IMR-90 (cell line): ENCODE results near the gene TMEM38A. TPM values are rescaled to one million over a fixed set of nuclear protein-coding genes. Genes with fewer than 3 reads are reported as not detected.

Experiments used
- ATAC-seq: fragments of 200-7000 bp; cut with Tn5 transposase; 2 replicates; pipeline ENCODE4 v1.9.1; 2020; ENCODE audit warnings: low read depth, mild to moderate bottlenecking, moderate library complexity
- BruUV-seq: library from RNA; stranded (reverse); fragments of 400-500 nt; replicated peaks from 2 replicates; lab custom pipeline; 2021; lab: Mats Ljungman, UMichigan
- CTCF ChIA-PET: fragments of 300-600 bp; formaldehyde crosslinking; extraction: SDS; loops from one replicate; lab custom pipeline; 2021; ENCODE audit warnings: antibody characterized with exemption; lab: Yijun Ruan, JAX
- POLR2A ChIA-PET: fragments of 300-600 bp; sonication (Branson Sonifier 250); formaldehyde crosslinking; loops from one replicate; lab custom pipeline; 2022; ENCODE audit warnings: antibody characterized with exemption; ENCODE audit not compliant: unreplicated experiment; lab: Charles Lee
- DNase-seq: peaks from one replicate; pipeline ENCODE4 v3.0.0; 2013
- H2AFZ ChIP-seq: replicated peaks from 2 replicates; pipeline ENCODE3; 2013; ENCODE audit warnings: low read length, mild to moderate bottlenecking; ENCODE audit not compliant: poor library complexity
- H2AK5ac ChIP-seq: 2 replicates; pipeline ENCODE4 v1.6.1; 2013; ENCODE audit warnings: low read depth, low read length, inconsistent platforms
- H2AK9ac ChIP-seq: replicated peaks from 2 replicates; pipeline ENCODE3; 2013; ENCODE audit warnings: mild to moderate bottlenecking, low read depth, low read length, moderate library complexity; ENCODE audit not compliant: poor library complexity
- H2BK120ac ChIP-seq: 2 replicates; pipeline ENCODE4 v1.6.1; 2013; ENCODE audit warnings: low read depth, low read length, inconsistent platforms
- H2BK15ac ChIP-seq: 3 replicates; pipeline ENCODE4 v1.6.1; 2013; ENCODE audit warnings: low read depth, low read length, inconsistent platforms
- H2BK20ac ChIP-seq: 2 replicates; pipeline ENCODE4 v1.6.1; 2013; ENCODE audit warnings: low read depth, mild to moderate bottlenecking, inconsistent platforms, low read length, moderate library complexity
- H2BK5ac ChIP-seq: 2 replicates; pipeline ENCODE4 v1.6.1; 2013; ENCODE audit warnings: mild to moderate bottlenecking, low read depth, low read length, inconsistent platforms; ENCODE audit not compliant: poor library complexity, severe bottlenecking
- H3K14ac ChIP-seq: replicated peaks from 2 replicates; pipeline ENCODE4 v1.6.1; 2013; ENCODE audit warnings: low read depth, low read length, inconsistent platforms
- H3K18ac ChIP-seq: 2 replicates; pipeline ENCODE4 v1.6.1; 2013; ENCODE audit warnings: low read depth, low read length, control low read depth
- H3K23ac ChIP-seq: 2 replicates; pipeline ENCODE4 v1.6.1; 2013; ENCODE audit warnings: low read depth, low read length, inconsistent platforms
- H3K27ac ChIP-seq: 2 replicates; pipeline ENCODE4 v1.5.1; 2013; ENCODE audit warnings: mild to moderate bottlenecking, control low read depth, low read length; ENCODE audit not compliant: insufficient read depth
- H3K27me3 ChIP-seq: 2 replicates; pipeline ENCODE4 v1.6.1; 2013; ENCODE audit warnings: low read length; ENCODE audit not compliant: control insufficient read depth, insufficient read depth
- H3K36me3 ChIP-seq: 2 replicates; pipeline ENCODE4 v1.6.1; 2013; ENCODE audit warnings: low read length, mixed read lengths; ENCODE audit not compliant: control insufficient read depth, insufficient read depth
- H3K4ac ChIP-seq: 2 replicates; pipeline ENCODE4 v1.6.1; 2013; ENCODE audit warnings: low read depth, low read length, inconsistent platforms
- H3K4me1 ChIP-seq: 2 replicates; pipeline ENCODE4 v1.6.1; 2013; ENCODE audit warnings: low read length, mixed read lengths; ENCODE audit not compliant: control insufficient read depth, insufficient read depth
- H3K4me2 ChIP-seq: 2 replicates; pipeline ENCODE4 v1.6.1; 2013; ENCODE audit warnings: low read depth, mild to moderate bottlenecking, control low read depth, low read length, moderate library complexity
- H3K4me3 ChIP-seq: 2 replicates; pipeline ENCODE4 v1.5.1; 2013; ENCODE audit warnings: low read depth, mild to moderate bottlenecking, control low read depth, low read length, moderate library complexity; ENCODE audit not compliant: insufficient read depth
- H3K56ac ChIP-seq: 2 replicates; pipeline ENCODE4 v1.6.1; 2013; ENCODE audit warnings: low read length, inconsistent platforms; ENCODE audit not compliant: insufficient read depth; ENCODE audit errors: extremely low read depth
- H3K79me1 ChIP-seq, 2 experiments: 2 replicates each; pipeline ENCODE4 v1.6.1; 2013; ENCODE audit warnings: low read length in 2 of 2, inconsistent platforms in 1 of 2, low read depth in 1 of 2
- H3K9ac ChIP-seq: 2 replicates; pipeline ENCODE4 v1.6.1; 2013; ENCODE audit warnings: low read depth, low read length, control low read depth
- H3K9me1 ChIP-seq: 2 replicates; pipeline ENCODE4 v1.6.1; 2013; ENCODE audit warnings: low read length, inconsistent platforms; ENCODE audit not compliant: insufficient read depth
- H3K9me3 ChIP-seq: 2 replicates; pipeline ENCODE4 v1.6.1; 2013; ENCODE audit warnings: low read length; ENCODE audit not compliant: control insufficient read depth, insufficient read depth
- H4K20me1 ChIP-seq: 2 replicates; pipeline ENCODE4 v1.6.1; 2013; ENCODE audit warnings: low read length, inconsistent platforms; ENCODE audit not compliant: insufficient read depth
- H4K5ac ChIP-seq: 2 replicates; pipeline ENCODE4 v1.6.1; 2013; ENCODE audit warnings: mild to moderate bottlenecking, low read depth, low read length, control low read depth
- H4K8ac ChIP-seq, 2 experiments: 2 replicates each; pipeline ENCODE4 v1.6.1; 2013; ENCODE audit warnings: low read depth in 2 of 2, low read length in 2 of 2, control low read depth in 1 of 2, inconsistent platforms in 1 of 2
- H4K91ac ChIP-seq: 2 replicates; pipeline ENCODE4 v1.6.1; 2013; ENCODE audit warnings: low read depth, low read length, inconsistent platforms; ENCODE audit not compliant: insufficient read depth
- MAFK ChIP-seq: IDR thresholded peaks from 2 replicates; pipeline ENCODE4 v1.6.1; 2012; ENCODE audit warnings: low read depth, low read length, improper control_type of control experiment
- MXI1 ChIP-seq: IDR thresholded peaks from 2 replicates; pipeline ENCODE4 v1.6.1; 2012; ENCODE audit warnings: low read depth, mild to moderate bottlenecking, low read length, moderate library complexity, borderline replicate concordance
- POLR2A ChIP-seq: IDR thresholded peaks from 2 replicates; pipeline ENCODE4 v1.6.1; 2012; ENCODE audit warnings: mild to moderate bottlenecking, low read depth, low read length
- RCOR1 ChIP-seq: IDR thresholded peaks from 2 replicates; pipeline ENCODE4 v1.6.1; 2012; ENCODE audit warnings: mild to moderate bottlenecking, low read length, improper control_type of control experiment; ENCODE audit not compliant: insufficient replicate concordance
- WGBS, 2 experiments: methylation state at CpG; one replicate each; pipeline versions ENCODE4 v1.1.5 to v1.1.7; 2013; ENCODE audit warnings: missing lambda C conversion rate in 2 of 2; ENCODE audit not compliant: insufficient read length in 1 of 2; ENCODE audit errors: extremely low coverage in 2 of 2; 5-methylcytosine and 5-hydroxymethylcytosine counted together
- dilution Hi-C: fragments of 300-500 bp; cut with HindIII; formaldehyde crosslinking; loops from one replicate; pipeline ENCODE4 v1.14.3; 2018; ENCODE audit warnings: low sequenced_read_pairs; ENCODE audit not compliant: unreplicated experiment
- in situ Hi-C: fragments of 300-500 bp; cut with MboI; formaldehyde crosslinking; loops from 3 replicates; pipeline ENCODE4 v1.14.3; 2019; ENCODE audit warnings: low sequenced_read_pairs, inconsistent platforms, mixed read lengths
- intact Hi-C: fragments of 100-400 bp; cut with micrococcal nuclease; formaldehyde crosslinking; loops from 2 replicates; pipeline ENCODE4 v1.10.0; 2022
- polyA plus RNA-seq, 3 experiments: library from polyadenylated mRNA; depleted of rRNA; stranded (reverse); fragments of >200 nt; gene quantifications; 2 replicates each; pipeline ENCODE4 v1.2.3, GENCODE V29; 2012; ENCODE audit warnings: low replicate concordance in 1 of 3
- total RNA-seq: library from RNA; depleted of rRNA; stranded (reverse); fragments of >200 nt; gene quantifications from 2 replicates; pipeline ENCODE4 v1.2.3, GENCODE V29; 2012
- TF ChIP-seq, protein P1 (sequence below): fragments of 150-350 bp; IDR thresholded peaks from 2 replicates; pipeline ENCODE4 v1.6.1; 2016; ENCODE audit warnings: low read depth, mild to moderate bottlenecking, low read length, moderate library complexity, borderline replicate concordance
- TF ChIP-seq, protein P2 (sequence below): conservative IDR thresholded peaks from 2 replicates; pipeline ENCODE4 v1.5.1; 2012; ENCODE audit warnings: mild to moderate bottlenecking, low read depth, low read length, improper control_type of control experiment

The TMEM38A gene
- total and polyA plus RNA-seq, 2 of the 4 experiments (the other 2 are of a cell fraction): 1.3 to 2.0 TPM

DNA sequence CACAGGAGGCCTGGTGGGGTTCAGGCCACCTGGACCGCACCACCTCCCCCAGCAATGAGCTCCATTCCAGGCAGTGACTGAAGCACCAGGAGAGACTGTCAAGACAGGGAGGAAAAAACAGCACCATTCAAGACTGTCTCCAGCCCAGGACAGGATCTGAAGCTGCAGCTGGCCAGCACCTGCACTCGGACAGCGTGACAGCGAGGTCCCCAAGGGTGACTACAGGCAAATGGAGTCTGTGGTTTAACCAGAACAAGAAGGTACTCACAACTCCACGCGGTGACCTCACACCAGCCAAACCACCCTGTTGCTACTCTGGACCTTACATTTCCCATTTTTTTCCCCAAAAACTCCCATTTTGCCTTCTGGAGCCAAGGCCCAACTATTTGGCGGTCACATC is 42.7 kb upstream of the TMEM38A start:
- no TSS peak for BruUV-seq
- Histone ChIP-seq H3K36me3 (no peaks in the 10 kb centered on the region), H4K5ac (no peak overlapping the region), H2BK20ac (no peak overlapping the region), H3K9ac (no peak overlapping the region), H4K91ac (no peak overlapping the region), H3K79me1 (peaks cover 30 to 96% of the 10 kb centered on the region in 2 experiments), H2AK9ac (peak overlapping the region; percentile 52), H3K4me2 (no peak overlapping the region), H3K56ac (no peak overlapping the region), H3K4me3 (no peak overlapping the region), H2AFZ (no peak overlapping the region), H3K27me3 (no peaks in the 10 kb centered on the region), H3K27ac (no peak overlapping the region), H3K23ac (no peak overlapping the region), H3K14ac (no peak overlapping the region), H3K18ac (no peak overlapping the region), H2AK5ac (no peak overlapping the region), H2BK15ac (no peak overlapping the region), H2BK5ac (no peak overlapping the region), H3K4me1 (peaks cover 6% of the 10 kb centered on the region; the same call in 1 of the 2 replicates), H2BK120ac (no peak overlapping the region), H4K20me1 (peaks cover 99% of the 10 kb centered on the region), H4K8ac (no peak overlapping the region), H3K4ac (no peak overlapping the region), H3K9me3 (no peaks in the 10 kb centered on the region), H3K9me1 (peaks cover 69% of the 10 kb centered on the region)
- ChIA-PET POLR2A (no interaction called here), CTCF (no interaction called here)
- intact Hi-C loops (no loop called here), dilution Hi-C loops (no loop called here), in situ Hi-C loops (no loop called here)
- ATAC-seq: no peak
- WGBS, 2 experiments: 100% methylated on average over 1 of the region's 7 CpGs; no CpG with 5 or more reads in 1 of the 2 experiments
- DNase-seq: no peak
- TF ChIP-seq MXI1 (no peak), RCOR1 (no peak), POLR2A (no peak), MAFK (no peak)
- TF ChIP-seq, protein P1, sequence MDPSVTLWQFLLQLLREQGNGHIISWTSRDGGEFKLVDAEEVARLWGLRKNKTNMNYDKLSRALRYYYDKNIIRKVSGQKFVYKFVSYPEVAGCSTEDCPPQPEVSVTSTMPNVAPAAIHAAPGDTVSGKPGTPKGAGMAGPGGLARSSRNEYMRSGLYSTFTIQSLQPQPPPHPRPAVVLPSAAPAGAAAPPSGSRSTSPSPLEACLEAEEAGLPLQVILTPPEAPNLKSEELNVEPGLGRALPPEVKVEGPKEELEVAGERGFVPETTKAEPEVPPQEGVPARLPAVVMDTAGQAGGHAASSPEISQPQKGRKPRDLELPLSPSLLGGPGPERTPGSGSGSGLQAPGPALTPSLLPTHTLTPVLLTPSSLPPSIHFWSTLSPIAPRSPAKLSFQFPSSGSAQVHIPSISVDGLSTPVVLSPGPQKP: no peak
- TF ChIP-seq, protein P2, sequence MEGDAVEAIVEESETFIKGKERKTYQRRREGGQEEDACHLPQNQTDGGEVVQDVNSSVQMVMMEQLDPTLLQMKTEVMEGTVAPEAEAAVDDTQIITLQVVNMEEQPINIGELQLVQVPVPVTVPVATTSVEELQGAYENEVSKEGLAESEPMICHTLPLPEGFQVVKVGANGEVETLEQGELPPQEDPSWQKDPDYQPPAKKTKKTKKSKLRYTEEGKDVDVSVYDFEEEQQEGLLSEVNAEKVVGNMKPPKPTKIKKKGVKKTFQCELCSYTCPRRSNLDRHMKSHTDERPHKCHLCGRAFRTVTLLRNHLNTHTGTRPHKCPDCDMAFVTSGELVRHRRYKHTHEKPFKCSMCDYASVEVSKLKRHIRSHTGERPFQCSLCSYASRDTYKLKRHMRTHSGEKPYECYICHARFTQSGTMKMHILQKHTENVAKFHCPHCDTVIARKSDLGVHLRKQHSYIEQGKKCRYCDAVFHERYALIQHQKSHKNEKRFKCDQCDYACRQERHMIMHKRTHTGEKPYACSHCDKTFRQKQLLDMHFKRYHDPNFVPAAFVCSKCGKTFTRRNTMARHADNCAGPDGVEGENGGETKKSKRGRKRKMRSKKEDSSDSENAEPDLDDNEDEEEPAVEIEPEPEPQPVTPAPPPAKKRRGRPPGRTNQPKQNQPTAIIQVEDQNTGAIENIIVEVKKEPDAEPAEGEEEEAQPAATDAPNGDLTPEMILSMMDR: no peak
